ENCODE measurements around the gene SEPSECS.
"Not testable (repeated sequence)": the region's sequence is repeated elsewhere in the genome, so short reads cannot be mapped to it uniquely, and the experiment has no call there.

Gene SEPSECS

GRCh38 chr4:25088093-25088952 lies 71.9 kb downstream of the SEPSECS start:
- H3K4me3 ChIP-seq (ENCODE audit: low read depth, low read length), result no peak overlapping the region

- no peak overlapping the region for H3K4me3 ChIP-seq (ENCODE audit: low read depth, low read length)
Measured at GRCh38 chr4:25085671-25086070, 74.6 kb downstream of the SEPSECS start.

- H3K4me3 ChIP-seq (ENCODE audit: low read depth, low read length), result not testable (repeated sequence)
Measured at GRCh38 chr4:25083441-25083840, 76.8 kb downstream of the SEPSECS start.

- H3K4me3 ChIP-seq (ENCODE audit: low read depth, low read length), result no peak overlapping the region
Measured at GRCh38 chr4:25081866-25082471, 78.3 kb downstream of the SEPSECS start.

GRCh38 chr4:25080571-25080970 lies 79.7 kb downstream of the SEPSECS start:
- no peak overlapping the region for H3K4me3 ChIP-seq (ENCODE audit: low read depth, low read length)

GRCh38 chr4:25078523-25078922 lies 81.7 kb downstream of the SEPSECS start:
- no peak overlapping the region for H3K4me3 ChIP-seq (ENCODE audit: low read depth, low read length)

- H3K4me3 ChIP-seq (ENCODE audit: low read depth, low read length), result no peak overlapping the region
Measured at GRCh38 chr4:25076625-25077398, 83.4 kb downstream of the SEPSECS start.

GRCh38 chr4:25075851-25076250 lies 84.4 kb downstream of the SEPSECS start:
- H3K4me3 ChIP-seq (ENCODE audit: low read depth, low read length), result no peak overlapping the region

- H3K4me3 ChIP-seq (ENCODE audit: low read depth, low read length), result no peak overlapping the region
Measured at GRCh38 chr4:25075129-25075528, 85.1 kb downstream of the SEPSECS start.

GRCh38 chr4:25070545-25070944 lies 89.7 kb downstream of the SEPSECS start:
- H3K4me3 ChIP-seq (ENCODE audit: low read depth, low read length), result no peak overlapping the region

All from iPS-11a (cell line).